HUES6 (cell line): ENCODE results near the gene GJA3.

Source experiments
- H3K27ac ChIP-seq: 2 replicates; pipeline ENCODE4 v1.7.0; 2013; ENCODE audit warnings: low read depth, mild to moderate bottlenecking, low read length, inconsistent platforms
- H3K27me3 ChIP-seq: 2 replicates; pipeline ENCODE4 v1.6.1; 2013; ENCODE audit warnings: low read length; ENCODE audit not compliant: control insufficient read depth, insufficient read depth
- H3K36me3 ChIP-seq: 2 replicates; pipeline ENCODE4 v1.6.1; 2013; ENCODE audit warnings: low read length; ENCODE audit not compliant: control insufficient read depth, insufficient read depth
- H3K4me1 ChIP-seq: 2 replicates; pipeline ENCODE4 v1.6.1; 2013; ENCODE audit warnings: low read length; ENCODE audit not compliant: control insufficient read depth, insufficient read depth
- H3K4me3 ChIP-seq: 2 replicates; pipeline ENCODE4 v1.5.1; 2013; ENCODE audit warnings: low read depth, low read length
- H3K9ac ChIP-seq: one replicate; pipeline ENCODE4 v1.6.1; 2013; ENCODE audit warnings: mild to moderate bottlenecking, low read length
- H3K9me3 ChIP-seq: 2 replicates; pipeline ENCODE4 v1.6.1; 2013; ENCODE audit warnings: low read depth, low read length; ENCODE audit not compliant: control insufficient read depth, insufficient read depth

GJA3 gene

GRCh38 chr13:20192158-20192835, 31.4 kb upstream of the GJA3 start:
- H3K9me3 ChIP-seq = no peaks in the 10 kb centered on the region
- H3K36me3 ChIP-seq = no peaks in the 10 kb centered on the region
- H3K27me3 ChIP-seq = peaks cover 98% of the 10 kb centered on the region
- H3K4me3 ChIP-seq = peak overlapping the region; percentile 56
- H3K9ac ChIP-seq = no peak overlapping the region
- H3K4me1 ChIP-seq = peaks cover 12% of the 10 kb centered on the region
- no peak overlapping the region for H3K27ac ChIP-seq

- H3K36me3 ChIP-seq = no peaks in the 10 kb centered on the region
- no peak overlapping the region for H3K27ac ChIP-seq
- peak overlapping the region; percentile 56 for H3K4me3 ChIP-seq
- peaks cover 12% of the 10 kb centered on the region for H3K4me1 ChIP-seq
- peaks cover 91% of the 10 kb centered on the region for H3K27me3 ChIP-seq
- H3K9me3 ChIP-seq = no peaks in the 10 kb centered on the region
- H3K9ac ChIP-seq = no peak overlapping the region
Measured at GRCh38 chr13:20191311-20192157, 30.7 kb upstream of the GJA3 start.

- Histone ChIP-seq H3K4me1 (peaks cover 12% of the 10 kb centered on the region), H3K27me3 (peaks cover 83% of the 10 kb centered on the region), H3K9ac (no peak overlapping the region), H3K9me3 (no peaks in the 10 kb centered on the region), H3K4me3 (no peak overlapping the region), H3K36me3 (no peaks in the 10 kb centered on the region), H3K27ac (no peak overlapping the region)
Measured at GRCh38 chr13:20190481-20191310, 29.8 kb upstream of the GJA3 start.

- peaks cover 12% of the 10 kb centered on the region for H3K4me1 ChIP-seq
- no peaks in the 10 kb centered on the region for H3K36me3 ChIP-seq
- no peak overlapping the region for H3K27ac ChIP-seq
- H3K9me3 ChIP-seq = no peaks in the 10 kb centered on the region
- no peak overlapping the region for H3K4me3 ChIP-seq
- peaks cover 76% of the 10 kb centered on the region for H3K27me3 ChIP-seq
- H3K9ac ChIP-seq = no peak overlapping the region
Measured at GRCh38 chr13:20190076-20190475, 29.2 kb upstream of the GJA3 start.

DNA sequence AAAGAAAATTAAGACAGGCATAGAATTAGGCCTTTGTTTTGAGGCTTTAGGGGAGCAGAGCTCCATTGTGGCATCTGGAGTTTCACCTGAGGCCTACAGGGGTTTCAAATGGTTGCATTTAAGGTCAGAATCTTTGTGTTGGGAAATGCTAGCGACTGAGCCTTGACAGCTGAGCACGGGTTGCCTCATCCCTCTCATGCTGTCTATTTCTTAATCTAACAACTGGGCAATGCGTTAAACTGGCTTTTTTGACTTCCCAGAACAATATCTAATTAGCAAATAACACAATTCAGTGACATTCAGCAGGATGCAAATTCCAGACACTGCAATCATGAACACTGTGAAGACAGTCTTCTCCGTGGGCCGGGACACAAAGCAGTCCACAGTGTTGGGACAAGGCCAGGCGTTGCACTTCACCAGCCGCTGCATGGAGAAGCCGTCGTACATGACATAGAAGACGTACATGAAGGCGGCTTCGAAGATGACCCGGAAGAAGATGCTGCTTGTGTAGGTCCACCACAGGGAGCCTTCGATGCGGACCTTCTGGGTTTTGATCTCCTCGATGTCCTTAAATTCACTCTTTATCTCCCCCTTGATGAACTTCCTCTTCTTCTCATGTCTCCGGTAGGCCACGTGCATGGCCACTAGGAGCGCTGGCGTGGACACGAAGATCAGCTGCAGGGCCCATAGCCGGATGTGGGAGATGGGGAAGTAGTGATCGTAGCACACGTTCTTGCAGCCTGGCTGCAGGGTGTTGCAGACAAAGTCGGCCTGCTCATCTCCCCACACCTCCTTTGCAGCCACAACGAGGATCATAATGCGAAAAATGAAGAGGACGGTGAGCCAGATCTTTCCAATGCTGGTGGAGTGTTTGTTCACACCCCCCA, 28.1 kb upstream of the GJA3 start:
- no peak overlapping the region for H3K9ac ChIP-seq
- peaks cover 67% of the 10 kb centered on the region for H3K27me3 ChIP-seq
- no peaks in the 10 kb centered on the region for H3K36me3 ChIP-seq
- no peak overlapping the region for H3K27ac ChIP-seq
- H3K9me3 ChIP-seq = no peaks in the 10 kb centered on the region
- H3K4me3 ChIP-seq = no peak overlapping the region
- H3K4me1 ChIP-seq = peaks cover 7% of the 10 kb centered on the region

DNA sequence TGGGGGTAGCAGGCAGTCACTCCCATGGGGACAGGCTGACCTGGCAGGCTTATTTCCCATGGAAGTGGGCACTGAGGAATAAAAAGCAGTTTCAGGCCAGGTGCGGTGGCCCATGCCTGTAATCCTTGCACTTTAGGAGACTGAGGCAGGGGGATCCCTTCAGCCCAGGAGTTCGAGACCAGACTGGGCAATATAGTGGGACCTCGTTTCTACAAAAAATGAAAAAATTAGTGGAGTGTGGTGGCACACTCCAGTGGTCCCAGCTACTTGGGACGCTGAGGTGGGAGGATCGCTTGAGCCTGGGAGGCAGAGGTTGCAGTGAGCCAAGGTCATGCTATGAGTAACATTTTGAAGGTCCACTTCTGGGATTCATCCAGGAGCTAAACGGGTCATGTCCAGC, 25.9 kb upstream of the GJA3 start:
- no peaks in the 10 kb centered on the region for H3K36me3 ChIP-seq
- H3K9ac ChIP-seq = no peak overlapping the region
- no peak overlapping the region for H3K4me3 ChIP-seq
- H3K27ac ChIP-seq = no peak overlapping the region
- no peaks in the 10 kb centered on the region for H3K9me3 ChIP-seq
- H3K27me3 ChIP-seq = peaks cover 45% of the 10 kb centered on the region
- peaks cover 3% of the 10 kb centered on the region for H3K4me1 ChIP-seq

GRCh38 chr13:20185366-20186056, 24.7 kb upstream of the GJA3 start:
- Histone ChIP-seq H3K27ac (no peak overlapping the region), H3K9me3 (no peaks in the 10 kb centered on the region), H3K4me1 (no peaks in the 10 kb centered on the region), H3K27me3 (peaks cover 33% of the 10 kb centered on the region), H3K9ac (no peak overlapping the region), H3K36me3 (no peaks in the 10 kb centered on the region), H3K4me3 (no peak overlapping the region)

GRCh38 chr13:20182231-20182846, 21.5 kb upstream of the GJA3 start:
- Histone ChIP-seq H3K27ac (no peak overlapping the region), H3K9ac (no peak overlapping the region), H3K36me3 (no peaks in the 10 kb centered on the region), H3K4me3 (no peak overlapping the region), H3K4me1 (no peaks in the 10 kb centered on the region), H3K27me3 (peaks cover 7% of the 10 kb centered on the region; the same call in 1 of the 2 replicates), H3K9me3 (no peaks in the 10 kb centered on the region)

DNA sequence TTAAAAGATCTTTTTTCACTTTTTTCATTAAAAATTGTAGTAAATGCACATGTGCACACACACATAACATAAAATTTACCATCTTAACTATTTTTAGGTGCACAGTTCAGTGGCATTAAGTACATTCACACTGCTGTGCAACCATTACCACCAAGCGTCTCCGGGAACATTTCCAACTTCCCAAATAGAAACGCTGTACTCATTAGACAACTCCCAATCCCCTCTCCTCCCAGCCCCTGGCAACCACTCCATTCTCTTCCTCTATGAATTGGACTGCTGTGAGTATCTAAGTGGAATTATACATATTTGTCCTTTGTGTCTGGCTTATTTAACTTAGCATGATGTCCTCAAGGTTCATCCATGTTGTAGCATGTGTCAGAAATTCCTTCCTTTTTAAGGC, 20.3 kb upstream of the GJA3 start:
- H3K4me3 ChIP-seq = no peak overlapping the region
- peaks cover 7% of the 10 kb centered on the region; the same call in 1 of the 2 replicates for H3K27me3 ChIP-seq

More for the DNA sequence above, 20.3 kb upstream of the GJA3 start:
- Histone ChIP-seq H3K9me3 (no peaks in the 10 kb centered on the region), H3K27ac (no peak overlapping the region), H3K4me1 (no peaks in the 10 kb centered on the region), H3K9ac (no peak overlapping the region), H3K36me3 (no peaks in the 10 kb centered on the region)
